MCF 10A (cell line): ENCODE data around the gene C1orf216. TPM values are rescaled to one million over a fixed set of nuclear protein-coding genes. Genes with fewer than 3 reads are reported as not detected.
"Not testable (repeated sequence)": the region's sequence is repeated elsewhere in the genome, so short reads cannot be mapped to it uniquely, and the experiment has no call there.

Experiments used
- BruUV-seq: library from RNA; stranded (reverse); fragments of 400-500 nt; replicated peaks from 2 replicates; lab custom pipeline; 2021; lab: Mats Ljungman, UMichigan
- CTCF ChIA-PET: fragments of 300-600 bp; sonication (Branson Sonifier 250); formaldehyde crosslinking; extraction: SDS; loops from one replicate; lab custom pipeline; 2021; ENCODE audit warnings: antibody characterized with exemption, inconsistent platforms; lab: Yijun Ruan, JAX
- POLR2A ChIA-PET: fragments of 300-600, 350-650 bp; sonication (Branson Sonifier 250); formaldehyde crosslinking; extraction: SDS; loops from one replicate; lab custom pipeline; 2020; ENCODE audit warnings: antibody characterized with exemption, inconsistent platforms; lab: Yijun Ruan, JAX
- DNase-seq: peaks from one replicate; pipeline ENCODE4 v3.0.0-alpha.2; 2018; ENCODE audit not compliant: unreplicated experiment
- H3K27ac Mint-ChIP-seq: one replicate; pipeline ENCODE4 v1.8.0; 2022; ENCODE audit warnings: mild to moderate bottlenecking, low read depth, mixed read lengths; ENCODE audit not compliant: unreplicated experiment
- H3K27me3 Mint-ChIP-seq: one replicate; pipeline ENCODE4 v1.8.0; 2022; ENCODE audit warnings: mixed read lengths; ENCODE audit not compliant: insufficient read depth, unreplicated experiment
- H3K36me3 Mint-ChIP-seq: one replicate; pipeline ENCODE4 v1.8.0; 2022; ENCODE audit warnings: mild to moderate bottlenecking, moderate library complexity, mixed read lengths; ENCODE audit not compliant: insufficient read depth, unreplicated experiment
- H3K4me1 Mint-ChIP-seq: one replicate; pipeline ENCODE4 v1.8.0; 2022; ENCODE audit warnings: mixed read lengths; ENCODE audit not compliant: insufficient read depth, unreplicated experiment
- H3K4me3 Mint-ChIP-seq: one replicate; pipeline ENCODE4 v1.8.0; 2022; ENCODE audit warnings: mild to moderate bottlenecking, moderate library complexity, mixed read lengths; ENCODE audit not compliant: unreplicated experiment
- H3K9me3 Mint-ChIP-seq: one replicate; pipeline ENCODE4 v1.8.0; 2022; ENCODE audit warnings: mixed read lengths; ENCODE audit not compliant: unreplicated experiment
- intact Hi-C: fragments of 100-400 bp; cut with micrococcal nuclease; formaldehyde crosslinking; loops from 2 replicates; pipeline ENCODE4 v1.14.1; 2022
- total RNA-seq: library from RNA; stranded (reverse); gene quantifications from 2 replicates; pipeline ENCODE4 v1.2.3, GENCODE V29; 2022
- TF ChIP-seq, protein P1 (sequence below): fragments of 200-600 bp; IDR thresholded peaks from one replicate; pipeline ENCODE4 v1.8.0; 2022; ENCODE audit warnings: antibody characterized with exemption, mild to moderate bottlenecking; ENCODE audit not compliant: unreplicated experiment

The C1orf216 gene
- total RNA-seq, 1 experiment from 2014 or later, result 7.1 TPM

GRCh38 chr1:35692317-35692716 lies 26.4 kb downstream of the C1orf216 start:
- no peak for DNase-seq
- intact Hi-C loops, result no loop called here
- no TSS peak for BruUV-seq
- ChIA-PET CTCF (interaction anchor here (1.1 kb wide), 1 partner anchor 127 kb away, joined by 3 read pairs; no protein-coding TSS in a partner anchor), POLR2A (interaction anchor here (0.6 kb wide), 1 partner anchor 134 kb away, joined by 3 read pairs; no protein-coding TSS in a partner anchor)
- H3K27ac Mint-ChIP-seq, result no peak overlapping the region
- TF ChIP-seq, protein P1, sequence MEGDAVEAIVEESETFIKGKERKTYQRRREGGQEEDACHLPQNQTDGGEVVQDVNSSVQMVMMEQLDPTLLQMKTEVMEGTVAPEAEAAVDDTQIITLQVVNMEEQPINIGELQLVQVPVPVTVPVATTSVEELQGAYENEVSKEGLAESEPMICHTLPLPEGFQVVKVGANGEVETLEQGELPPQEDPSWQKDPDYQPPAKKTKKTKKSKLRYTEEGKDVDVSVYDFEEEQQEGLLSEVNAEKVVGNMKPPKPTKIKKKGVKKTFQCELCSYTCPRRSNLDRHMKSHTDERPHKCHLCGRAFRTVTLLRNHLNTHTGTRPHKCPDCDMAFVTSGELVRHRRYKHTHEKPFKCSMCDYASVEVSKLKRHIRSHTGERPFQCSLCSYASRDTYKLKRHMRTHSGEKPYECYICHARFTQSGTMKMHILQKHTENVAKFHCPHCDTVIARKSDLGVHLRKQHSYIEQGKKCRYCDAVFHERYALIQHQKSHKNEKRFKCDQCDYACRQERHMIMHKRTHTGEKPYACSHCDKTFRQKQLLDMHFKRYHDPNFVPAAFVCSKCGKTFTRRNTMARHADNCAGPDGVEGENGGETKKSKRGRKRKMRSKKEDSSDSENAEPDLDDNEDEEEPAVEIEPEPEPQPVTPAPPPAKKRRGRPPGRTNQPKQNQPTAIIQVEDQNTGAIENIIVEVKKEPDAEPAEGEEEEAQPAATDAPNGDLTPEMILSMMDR, result no peak
- peaks cover 44% of the 10 kb centered on the region for H3K27me3 Mint-ChIP-seq
- H3K4me1 Mint-ChIP-seq, result no peaks in the 10 kb centered on the region
- no peak overlapping the region for H3K4me3 Mint-ChIP-seq
- H3K9me3 Mint-ChIP-seq, result no peaks in the 10 kb centered on the region
- no peaks in the 10 kb centered on the region for H3K36me3 Mint-ChIP-seq

- ChIA-PET CTCF (interaction anchor here (1.1 to 1.2 kb wide), 2 partner anchors 36 to 127 kb away, joined by 3 to 4 read pairs; no protein-coding TSS in a partner anchor), POLR2A (interaction anchor here (0.6 kb wide), 1 partner anchor 135 kb away, joined by 3 read pairs; no protein-coding TSS in a partner anchor)
- intact Hi-C loops, result no loop called here
- DNase-seq, result no peak
- Mint-ChIP-seq H3K9me3 (no peaks in the 10 kb centered on the region), H3K4me1 (no peaks in the 10 kb centered on the region), H3K4me3 (no peak overlapping the region), H3K36me3 (no peaks in the 10 kb centered on the region), H3K27me3 (peaks cover 42% of the 10 kb centered on the region), H3K27ac (no peak overlapping the region)
- no TSS peak for BruUV-seq
- TF ChIP-seq, protein P1, result no peak
Observed at GRCh38 chr1:35691571-35692220, 27.0 kb downstream of the C1orf216 start.

DNA sequence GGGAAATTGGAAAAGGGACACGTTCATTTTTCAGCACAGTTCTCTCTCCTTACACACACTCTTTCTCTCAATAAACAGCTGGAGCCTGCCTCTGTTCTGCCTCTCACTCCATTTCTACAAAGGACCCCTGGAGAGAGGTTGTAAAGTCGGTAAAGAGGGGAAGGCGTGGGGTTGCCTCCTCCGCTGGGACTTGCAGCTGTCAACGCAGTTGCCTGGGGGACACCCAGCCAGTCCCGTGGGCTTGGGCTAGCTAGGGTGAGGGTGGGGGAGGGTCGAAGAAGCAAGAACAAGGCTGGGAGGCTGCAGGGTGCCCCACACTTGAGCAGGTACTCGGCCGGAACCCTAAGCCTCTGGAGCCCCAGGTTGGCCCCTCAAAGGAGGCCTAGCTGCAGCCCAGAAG lies 27.6 kb downstream of the C1orf216 start:
- DNase-seq, result no peak
- no TSS peak for BruUV-seq
- POLR2A ChIA-PET, result no interaction called here
- Mint-ChIP-seq H3K4me3 (no peak overlapping the region), H3K4me1 (no peaks in the 10 kb centered on the region), H3K9me3 (no peaks in the 10 kb centered on the region), H3K36me3 (no peaks in the 10 kb centered on the region), H3K27me3 (peaks cover 42% of the 10 kb centered on the region), H3K27ac (no peak overlapping the region)
- CTCF ChIA-PET, result interaction anchor here (1.1 to 1.2 kb wide), 2 partner anchors 36 to 126 kb away, joined by 3 to 4 read pairs; no protein-coding TSS in a partner anchor
- TF ChIP-seq, protein P1, result no peak
- intact Hi-C loops, result no loop called here

- H3K4me3 Mint-ChIP-seq, BruUV-seq, DNase-seq, intact Hi-C loops, H3K27ac Mint-ChIP-seq, POLR2A ChIA-PET, H3K4me1 Mint-ChIP-seq, H3K9me3 Mint-ChIP-seq, H3K36me3 Mint-ChIP-seq: not testable (repeated sequence)
- H3K27me3 Mint-ChIP-seq, result peaks cover 41% of the 10 kb centered on the region
- CTCF ChIA-PET, result interaction anchor here (1.2 kb wide), 1 partner anchor 37 kb away, joined by 4 read pairs; no protein-coding TSS in a partner anchor
Observed at GRCh38 chr1:35690103-35690502, 28.6 kb downstream of the C1orf216 start.
